ENCODE measurements around the gene ADNP2.

Gene ADNP2

DNA sequence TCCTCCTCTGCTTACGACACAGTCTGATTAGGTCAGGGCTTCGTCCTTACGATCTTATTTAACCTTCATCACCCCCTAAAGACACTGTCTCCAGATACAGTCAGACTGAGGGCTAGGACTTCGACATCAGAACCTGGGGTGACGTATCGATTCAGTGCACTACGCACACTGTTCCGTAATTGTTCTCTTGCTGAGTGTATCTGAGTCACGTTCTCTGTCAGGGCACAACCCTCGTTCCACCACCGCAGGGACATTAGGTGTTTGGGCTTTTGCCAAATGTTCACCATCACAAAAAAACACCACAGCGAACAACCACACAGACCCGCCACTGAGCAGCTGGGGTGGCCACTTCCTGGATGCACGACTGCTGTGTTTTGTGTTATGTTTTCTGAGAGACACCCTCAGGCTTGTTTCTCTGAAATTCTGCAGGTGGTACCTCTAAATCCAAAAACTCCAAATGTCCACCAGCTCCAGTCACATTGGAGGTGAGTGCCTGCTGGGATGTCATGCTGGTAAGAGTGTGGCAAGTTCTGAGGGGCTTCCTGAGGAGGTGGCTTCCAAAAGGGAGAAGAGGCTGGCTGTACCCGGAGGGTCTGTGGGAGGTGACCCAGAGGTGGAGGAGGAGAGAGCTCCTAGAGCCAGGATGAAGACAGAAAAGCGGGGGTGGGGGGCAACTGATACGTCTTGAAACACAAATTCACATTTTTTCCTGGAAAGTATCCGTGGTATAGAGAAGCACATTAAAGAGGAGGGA is 66.6 kb downstream of the ADNP2 start:
- no peak overlapping the region for H3K4me3 ChIP-seq (ENCODE audit: low read depth, low read length)
- DNase-seq (ENCODE audit: low read depth): no peak

GRCh38 chr18:80176334-80177073 is 67.4 kb downstream of the ADNP2 start:
- H3K4me3 ChIP-seq (ENCODE audit: low read depth, low read length): peak overlapping the region; percentile 5; the same call in 1 of the 2 replicates
- DNase-seq (ENCODE audit: low read depth): peak; percentile 39
- TF ChIP-seq, protein P1, sequence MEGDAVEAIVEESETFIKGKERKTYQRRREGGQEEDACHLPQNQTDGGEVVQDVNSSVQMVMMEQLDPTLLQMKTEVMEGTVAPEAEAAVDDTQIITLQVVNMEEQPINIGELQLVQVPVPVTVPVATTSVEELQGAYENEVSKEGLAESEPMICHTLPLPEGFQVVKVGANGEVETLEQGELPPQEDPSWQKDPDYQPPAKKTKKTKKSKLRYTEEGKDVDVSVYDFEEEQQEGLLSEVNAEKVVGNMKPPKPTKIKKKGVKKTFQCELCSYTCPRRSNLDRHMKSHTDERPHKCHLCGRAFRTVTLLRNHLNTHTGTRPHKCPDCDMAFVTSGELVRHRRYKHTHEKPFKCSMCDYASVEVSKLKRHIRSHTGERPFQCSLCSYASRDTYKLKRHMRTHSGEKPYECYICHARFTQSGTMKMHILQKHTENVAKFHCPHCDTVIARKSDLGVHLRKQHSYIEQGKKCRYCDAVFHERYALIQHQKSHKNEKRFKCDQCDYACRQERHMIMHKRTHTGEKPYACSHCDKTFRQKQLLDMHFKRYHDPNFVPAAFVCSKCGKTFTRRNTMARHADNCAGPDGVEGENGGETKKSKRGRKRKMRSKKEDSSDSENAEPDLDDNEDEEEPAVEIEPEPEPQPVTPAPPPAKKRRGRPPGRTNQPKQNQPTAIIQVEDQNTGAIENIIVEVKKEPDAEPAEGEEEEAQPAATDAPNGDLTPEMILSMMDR (IDR thresholded peaks at IDR 0.05; ENCODE audit: control insufficient read depth, extremely low read depth, insufficient read depth): no peak

More for the DNA sequence above, 66.6 kb downstream of the ADNP2 start:
- TF ChIP-seq, protein P1 (IDR thresholded peaks at IDR 0.05; ENCODE audit: control insufficient read depth, extremely low read depth, insufficient read depth): no peak

- TF ChIP-seq, protein P1 (IDR thresholded peaks at IDR 0.05; ENCODE audit: control insufficient read depth, extremely low read depth, insufficient read depth): no peak
- no peak overlapping the region for H3K4me3 ChIP-seq (ENCODE audit: low read depth, low read length)
- no peak for DNase-seq (ENCODE audit: low read depth)
These were observed 68.1 kb downstream of the ADNP2 start for GRCh38 chr18:80177128-80177527.

- TF ChIP-seq, protein P1 (IDR thresholded peaks at IDR 0.05; ENCODE audit: control insufficient read depth, extremely low read depth, insufficient read depth): no peak
- no peak for DNase-seq (ENCODE audit: low read depth)
- H3K4me3 ChIP-seq (ENCODE audit: low read depth, low read length): no peak overlapping the region
These were observed 70.1 kb downstream of the ADNP2 start for GRCh38 chr18:80178935-80179818.

DNA sequence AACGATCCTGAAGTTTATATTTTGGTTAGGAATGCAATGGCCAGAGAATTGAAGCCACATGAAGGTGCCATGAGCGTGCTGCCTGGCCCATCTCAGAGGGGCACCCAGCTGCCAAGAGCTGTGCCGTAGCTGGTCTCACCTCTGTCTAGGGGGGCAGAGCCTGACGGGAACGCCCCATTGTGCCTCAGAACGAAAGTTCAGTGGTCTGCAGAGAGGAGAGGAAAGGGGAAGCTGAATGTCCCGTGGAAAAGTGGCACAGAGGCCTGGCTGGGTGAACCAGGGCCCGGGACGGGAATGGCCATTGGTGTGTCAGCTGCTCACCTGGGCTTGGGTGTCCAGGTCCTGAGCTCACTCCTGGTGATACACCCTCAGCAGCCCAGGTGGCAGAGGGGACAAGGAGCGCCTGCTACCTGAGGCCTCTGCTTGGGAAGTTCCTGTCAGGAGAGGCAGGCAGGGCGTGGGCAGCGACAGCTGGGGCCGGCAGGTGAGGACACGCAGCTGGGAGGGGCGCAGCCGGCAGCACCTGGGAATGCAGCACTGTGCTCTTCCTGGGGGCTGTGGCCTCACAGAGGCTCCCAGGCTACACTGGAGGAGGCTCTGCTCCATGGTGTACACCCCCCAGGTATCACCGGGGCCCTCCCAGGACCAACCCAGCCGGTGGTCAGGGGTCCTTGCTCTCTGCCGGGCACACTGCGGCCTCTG is 70.9 kb downstream of the ADNP2 start:
- TF ChIP-seq, protein P1 (IDR thresholded peaks at IDR 0.05; ENCODE audit: control insufficient read depth, extremely low read depth, insufficient read depth): no peak
- no peak overlapping the region for H3K4me3 ChIP-seq (ENCODE audit: low read depth, low read length)
- no peak for DNase-seq (ENCODE audit: low read depth)
